A549 (cell line): Measurements from ENCODE around the gene PRRC2B.

ENCODE experiments used
- CEBPB ChIP-seq, 2 experiments: fragments of >200 bp in 1 of 2; sonication (Bioruptor Twin) in 1 of 2; formaldehyde crosslinking in 1 of 2; IDR thresholded peaks; 2 replicates each; pipeline ENCODE4 v1.6.1; 2012 to 2016
- FOSL2 ChIP-seq, 2 experiments: fragments of 450-650 bp in 1 of 2; fragments of >200 bp in 1 of 2; sonication (Bioruptor Twin) in 1 of 2; formaldehyde crosslinking; IDR thresholded peaks; 2 replicates each; pipeline versions ENCODE4 v1.5.0 to v1.6.1; 2016 to 2020; ENCODE audit warnings: mild to moderate bottlenecking in 1 of 2, moderate library complexity in 1 of 2
- MYC ChIP-seq: IDR thresholded peaks from 2 replicates; pipeline ENCODE4 v1.6.1; 2012; ENCODE audit warnings: mild to moderate bottlenecking, inconsistent platforms, low read length, improper control_type of control experiment, borderline replicate concordance
- POLR2A ChIP-seq: IDR thresholded peaks from 2 replicates; pipeline ENCODE4 v1.6.1; 2012; ENCODE audit warnings: mild to moderate bottlenecking, low read length
- POLR2AphosphoS2 ChIP-seq: conservative IDR thresholded peaks from 2 replicates; pipeline ENCODE4 v1.6.1; 2012; ENCODE audit warnings: low read length, improper control_type of control experiment, inconsistent platforms
- RAD21 ChIP-seq, 2 experiments: fragments of >200 bp in 1 of 2; sonication (Bioruptor Twin) in 1 of 2; formaldehyde crosslinking in 1 of 2; IDR thresholded peaks in 1 of 2; conservative IDR thresholded peaks in 1 of 2; 2 replicates in 1 of 2; 3 replicates in 1 of 2; pipeline ENCODE4 v1.6.1; 2012 to 2018; ENCODE audit warnings: inconsistent platforms in 1 of 2
- RCOR1 ChIP-seq: fragments of 150-350 bp; IDR thresholded peaks from 2 replicates; pipeline ENCODE4 v1.6.1; 2014; ENCODE audit warnings: antibody characterized with exemption, low read length, low read depth
- TF ChIP-seq, protein P1 (sequence below): fragments of >200 bp; sonication (Bioruptor Twin); formaldehyde crosslinking; IDR thresholded peaks from 3 replicates; pipeline ENCODE4 v1.5.1; 2016
- TF ChIP-seq, protein P2 (sequence below): IDR thresholded peaks from 2 replicates; pipeline ENCODE4 v1.6.1; 2012

DNA sequence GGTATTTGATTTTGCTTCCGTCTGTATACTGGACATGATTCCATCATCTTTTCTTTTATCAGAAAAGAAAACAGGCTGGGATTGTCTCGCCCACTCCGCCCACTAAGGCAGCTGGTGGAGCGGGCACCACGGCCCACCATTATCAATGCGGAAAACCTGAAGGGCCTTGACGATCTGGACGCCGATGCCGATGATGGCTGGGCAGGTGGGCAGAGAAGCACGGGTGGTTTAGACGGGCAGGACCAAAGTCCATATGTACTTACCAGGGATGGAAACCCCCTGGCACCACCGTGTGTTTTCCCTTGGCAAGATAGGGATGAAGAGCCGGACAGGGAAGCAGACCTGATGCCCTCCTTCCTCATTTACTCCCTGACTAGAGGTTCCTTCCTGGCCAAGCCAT, 53.7 kb downstream of the PRRC2B start:
- TF ChIP-seq CEBPB (IDR thresholded peaks at IDR 0.05) (no peak), POLR2AphosphoS2 (no peak), RAD21 (conservative IDR thresholded peaks at IDR 0.05 in 1 of 2, IDR thresholded peaks at IDR 0.05 in 1 of 2) (no peak), POLR2A (no peak), RCOR1 (no peak), FOSL2 (IDR thresholded peaks at IDR 0.05) (no peak), FOSL2 (CRISPR knock-in tag; IDR thresholded peaks at IDR 0.05) (no peak), MYC (no peak)
- TF ChIP-seq, protein P1, sequence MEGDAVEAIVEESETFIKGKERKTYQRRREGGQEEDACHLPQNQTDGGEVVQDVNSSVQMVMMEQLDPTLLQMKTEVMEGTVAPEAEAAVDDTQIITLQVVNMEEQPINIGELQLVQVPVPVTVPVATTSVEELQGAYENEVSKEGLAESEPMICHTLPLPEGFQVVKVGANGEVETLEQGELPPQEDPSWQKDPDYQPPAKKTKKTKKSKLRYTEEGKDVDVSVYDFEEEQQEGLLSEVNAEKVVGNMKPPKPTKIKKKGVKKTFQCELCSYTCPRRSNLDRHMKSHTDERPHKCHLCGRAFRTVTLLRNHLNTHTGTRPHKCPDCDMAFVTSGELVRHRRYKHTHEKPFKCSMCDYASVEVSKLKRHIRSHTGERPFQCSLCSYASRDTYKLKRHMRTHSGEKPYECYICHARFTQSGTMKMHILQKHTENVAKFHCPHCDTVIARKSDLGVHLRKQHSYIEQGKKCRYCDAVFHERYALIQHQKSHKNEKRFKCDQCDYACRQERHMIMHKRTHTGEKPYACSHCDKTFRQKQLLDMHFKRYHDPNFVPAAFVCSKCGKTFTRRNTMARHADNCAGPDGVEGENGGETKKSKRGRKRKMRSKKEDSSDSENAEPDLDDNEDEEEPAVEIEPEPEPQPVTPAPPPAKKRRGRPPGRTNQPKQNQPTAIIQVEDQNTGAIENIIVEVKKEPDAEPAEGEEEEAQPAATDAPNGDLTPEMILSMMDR: no peak
- TF ChIP-seq, protein P2, sequence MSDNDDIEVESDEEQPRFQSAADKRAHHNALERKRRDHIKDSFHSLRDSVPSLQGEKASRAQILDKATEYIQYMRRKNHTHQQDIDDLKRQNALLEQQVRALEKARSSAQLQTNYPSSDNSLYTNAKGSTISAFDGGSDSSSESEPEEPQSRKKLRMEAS: no peak
